ENCODE results near the gene PDIA5.

GRCh38 chr3:123021388-123021787 is 45.4 kb upstream of the PDIA5 start:
- TF ChIP-seq CTCF (IDR thresholded peaks at IDR 0.05) (no peak), POLR2A (IDR thresholded peaks at IDR 0.05) (no peak)
